Hepatocyte (in vitro differentiated cells): Measurements from ENCODE around the gene GNG13.

ENCODE experiments used
- CTCF ChIP-seq: fragments of 200-600 bp; sonication (generic); IDR thresholded peaks from 2 replicates; pipeline ENCODE4 v1.5.1; 2016; ENCODE audit warnings: antibody characterized with exemption, mild to moderate bottlenecking; ENCODE audit not compliant: poor library complexity
- EZH2 ChIP-seq: fragments of 200-600 bp; sonication (generic); IDR thresholded peaks from 2 replicates; pipeline ENCODE4 v1.6.1; 2016; ENCODE audit warnings: antibody characterized with exemption, mild to moderate bottlenecking, borderline replicate concordance

GRCh38 chr16:784431-784830 is 16.1 kb downstream of the GNG13 start:
- TF ChIP-seq CTCF (no peak), EZH2 (no peak)
